Spleen (tissue), 11 donors: ENCODE results near the gene CTSD. TPM values are rescaled to one million over a fixed set of nuclear protein-coding genes. Genes with fewer than 3 reads are reported as not detected.

Experiments used
- DNase-seq: peaks from one replicate; pipeline ENCODE4 v3.0.0-alpha.2; 2020
- H3K27ac ChIP-seq, 8 donors: fragments of 200-600 bp; sonication (generic) in 7 of 8; 1 replicate in 4 of 8; 2 replicates in 4 of 8; pipeline versions ENCODE4 v1.5.0 to v1.8.0; 2016 to 2021; ENCODE audit warnings: inconsistent platforms in 4 of 8, mild to moderate bottlenecking in 4 of 8, moderate library complexity in 1 of 8
- H3K27me3 ChIP-seq, 7 donors: fragments of 200-600 bp; sonication (generic) in 6 of 7; replicated peaks in 1 of 7; 1 replicate in 4 of 7; 2 replicates in 3 of 7; pipeline versions ENCODE4 v1.5.0 to v1.8.0; 2016 to 2021; ENCODE audit warnings: inconsistent platforms in 3 of 7, mild to moderate bottlenecking in 1 of 7
- H3K36me3 ChIP-seq, 6 donors: fragments of 200-600 bp; sonication (generic) in 5 of 6; 1 replicate in 4 of 6; 2 replicates in 2 of 6; pipeline versions ENCODE4 v1.5.0 to v1.8.0; 2016 to 2021; ENCODE audit warnings: inconsistent platforms in 2 of 6
- H3K4me1 ChIP-seq, 6 donors: fragments of 200-600 bp; sonication (generic) in 5 of 6; 1 replicate in 3 of 6; 2 replicates in 3 of 6; pipeline versions ENCODE4 v1.5.0 to v1.8.0; 2016 to 2021; ENCODE audit warnings: inconsistent platforms in 3 of 6
- H3K4me3 ChIP-seq, 8 donors: fragments of 200-600 bp; sonication (generic) in 7 of 8; 1 replicate in 4 of 8; 2 replicates in 4 of 8; pipeline versions ENCODE4 v1.5.0 to v1.8.0; 2016 to 2021; ENCODE audit warnings: inconsistent platforms in 4 of 8, mild to moderate bottlenecking in 4 of 8, moderate library complexity in 2 of 8
- H3K9me3 ChIP-seq, 8 donors: fragments of 200-600 bp; sonication (generic) in 7 of 8; 1 replicate in 4 of 8; 2 replicates in 4 of 8; pipeline versions ENCODE4 v1.5.0 to v1.8.0; 2016 to 2021; ENCODE audit warnings: inconsistent platforms in 4 of 8
- CTCF ChIP-seq, 11 experiments: fragments of 200-600 bp in 7 of 11; fragments of 450-650 bp in 4 of 11; sonication (generic) in 4 of 11; IDR thresholded peaks in 8 of 11; conservative IDR thresholded peaks in 3 of 11; 1 replicate in 7 of 11; 2 replicates in 4 of 11; pipeline versions ENCODE4 v1.4.0 to v1.8.0; 2016 to 2021; ENCODE audit warnings: antibody characterized with exemption in 11 of 11, inconsistent platforms in 4 of 11, mild to moderate bottlenecking in 1 of 11
- POLR2A ChIP-seq, 3 donors: fragments of 450-650 bp; IDR thresholded peaks; one replicate each; pipeline ENCODE4 v1.5.1; 2017; ENCODE audit warnings: antibody characterized with exemption in 3 of 3, mild to moderate bottlenecking in 1 of 3
- POLR2AphosphoS5 ChIP-seq, 3 donors: sonication (generic); formaldehyde crosslinking; IDR thresholded peaks; one replicate each; pipeline ENCODE4 v1.5.1; 2017; ENCODE audit warnings: antibody characterized with exemption in 3 of 3
- WGBS, 5 donors: extraction: QIAGEN DNeasy Blood & Tissue Kit in 3 of 5; methylation state at CpG; one replicate each; pipeline versions ENCODE4 v1.1.5 to v1.1.7; 2013 to 2018; 5-methylcytosine and 5-hydroxymethylcytosine counted together
- intact Hi-C: fragments of 100-400 bp; cut with DNase I; formaldehyde crosslinking; loops from one replicate; pipeline ENCODE4 v1.15.0; 2023; ENCODE audit warnings: low total_unique reads
- polyA plus RNA-seq, 3 donors: library from polyadenylated mRNA; stranded (reverse); fragments of 200-250 nt; gene quantifications; one replicate each; pipeline ENCODE4 v1.2.1, GENCODE V29; 2013
- total RNA-seq, 7 donors: library from RNA; depleted of rRNA in 3 of 7; stranded (reverse); fragments of >200 nt in 3 of 7; fragmentation: NEBNext Ultra II Directional in 4 of 7; extraction: Animal tissue kit (Norgen Biotek cat#: 25700) in 4 of 7; gene quantifications; one replicate each; pipeline versions ENCODE4 v1.1.0 to v1.2.1, GENCODE V29; 2016 to 2021
- donor health status: healthy with polysubstance abuse.
- donor health status: DM: no; HTN: no; CAD: no; lungs with moderate emphysema.
- donor health status: DM: no; HTN: no; CAD: no.
- donor health status: Bipolar disorder and iron deficiency.
- donor health status: healthy.
- donor health status: DM: no; HTN: no; CAD: no.
- donor health status: DM: yes; HTN: yes; CAD: no.

CTSD gene
- total and polyA plus RNA-seq, 10 donors: 289 to 1,234 (median 736) TPM

- intact Hi-C loops: no loop called here
- peaks cover 0 to 18% (median 0%) of the 10 kb centered on the region in 6 donors for H3K36me3 ChIP-seq
- H3K27me3 ChIP-seq: peaks cover 0 to 24% (median 12%) of the 10 kb centered on the region in 7 donors
- H3K27ac ChIP-seq: peak overlapping the region in 5 of 8 donors; percentile 8 to 55 (median 41)
- 70 to 81% (median 77%) methylated on average over 8 to 18 of the region's 18 CpGs for WGBS, 5 donors
- peak overlapping the region in 1 of 8 donors; percentile 77 for H3K4me3 ChIP-seq
- DNase-seq: peak; percentile 80
- TF ChIP-seq CTCF (IDR thresholded peaks at IDR 0.05 in 8 of 11, conservative IDR thresholded peaks at IDR 0.05 in 3 of 11): no peak
- TF ChIP-seq POLR2A (IDR thresholded peaks at IDR 0.05): no peak
- TF ChIP-seq POLR2AphosphoS5 (IDR thresholded peaks at IDR 0.05): peak; percentile 17 to 81 (median 77)
- peaks cover 10 to 64% (median 51%) of the 10 kb centered on the region in 6 donors for H3K4me1 ChIP-seq
- H3K9me3 ChIP-seq: no peaks in the 10 kb centered on the region
Observed at GRCh38 chr11:1744891-1745700, 18.6 kb downstream of the CTSD start.

- no peak for TF ChIP-seq POLR2A (IDR thresholded peaks at IDR 0.05)
- TF ChIP-seq CTCF (IDR thresholded peaks at IDR 0.05 in 8 of 11, conservative IDR thresholded peaks at IDR 0.05 in 3 of 11): no peak
- TF ChIP-seq POLR2AphosphoS5 (IDR thresholded peaks at IDR 0.05): peak in 1 of 3 donors; percentile 2
- peak; percentile 80 for DNase-seq
- no peaks in the 10 kb centered on the region for H3K9me3 ChIP-seq
- WGBS, 5 donors: 62 to 79% (median 75%) methylated on average over 22 to 23 of the region's 23 CpGs
- peaks cover 0 to 16% (median 11%) of the 10 kb centered on the region in 7 donors for H3K27me3 ChIP-seq
- intact Hi-C loops: no loop called here
- H3K4me1 ChIP-seq: peaks cover 10 to 56% (median 43%) of the 10 kb centered on the region in 6 donors
- peak overlapping the region in 5 of 8 donors; percentile 8 to 55 (median 41) for H3K27ac ChIP-seq
- peaks cover 0 to 18% (median 0%) of the 10 kb centered on the region in 6 donors for H3K36me3 ChIP-seq
- no peak overlapping the region for H3K4me3 ChIP-seq
Observed at GRCh38 chr11:1744137-1744886, 19.4 kb downstream of the CTSD start.

- TF ChIP-seq POLR2A (IDR thresholded peaks at IDR 0.05): no peak
- peak in 2 of 3 donors; percentile 38 to 51 for TF ChIP-seq POLR2AphosphoS5 (IDR thresholded peaks at IDR 0.05)
- no peak for TF ChIP-seq CTCF (IDR thresholded peaks at IDR 0.05 in 8 of 11, conservative IDR thresholded peaks at IDR 0.05 in 3 of 11)
- peaks cover 0 to 10% (median 4%) of the 10 kb centered on the region in 7 donors for H3K27me3 ChIP-seq
- no peak overlapping the region for H3K4me3 ChIP-seq
- intact Hi-C loops: no loop called here
- peaks cover 10 to 49% (median 37%) of the 10 kb centered on the region in 6 donors for H3K4me1 ChIP-seq
- H3K36me3 ChIP-seq: peaks cover 0 to 18% (median 0%) of the 10 kb centered on the region in 6 donors
- peak; percentile 44 for DNase-seq
- WGBS, 5 donors: 84 to 91% (median 86%) methylated on average over 10 of the region's 10 CpGs
- peak overlapping the region in 1 of 8 donors; percentile 55 for H3K27ac ChIP-seq
- no peaks in the 10 kb centered on the region for H3K9me3 ChIP-seq
Observed at GRCh38 chr11:1743585-1744136, 20.1 kb downstream of the CTSD start.
